Stimulated activated CD4-positive, alpha-beta T cell treated with anti-CD3 and anti-CD28 coated beads, Interleukin-12 subunit alpha, Interleukin-12 subunit beta, amount 100 ng/mL, for 4 hours (primary cell): ENCODE results near the gene YIPF6.
"Not testable (repeated sequence)": the region's sequence is repeated elsewhere in the genome, so short reads cannot be mapped to it uniquely, and the experiment has no call there.

Experiments
- DNase-seq: peaks from one replicate; pipeline ENCODE4 v3.0.0-alpha.2; 2020

The YIPF6 gene

DNA sequence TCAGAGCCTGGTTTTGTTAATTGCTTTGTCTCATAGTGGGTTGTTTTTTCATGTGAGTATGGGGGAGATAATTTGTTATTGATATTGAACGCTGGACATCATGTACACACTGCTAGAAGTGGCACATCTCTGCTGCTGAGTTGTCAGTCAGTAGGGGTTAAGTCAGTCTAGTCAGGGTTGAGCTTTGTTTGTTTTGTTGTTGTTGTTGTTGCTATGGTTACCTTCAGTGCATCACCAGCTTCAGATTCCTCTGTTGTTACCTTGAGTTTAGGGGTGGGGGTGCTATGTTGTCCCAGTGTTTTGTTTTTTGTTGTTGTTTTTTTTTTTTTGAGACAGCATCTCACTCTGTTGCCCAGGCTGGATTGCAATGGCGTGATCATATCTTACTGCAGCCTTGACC lies 9.9 kb downstream of the YIPF6 start:
- no peak for DNase-seq

DNA sequence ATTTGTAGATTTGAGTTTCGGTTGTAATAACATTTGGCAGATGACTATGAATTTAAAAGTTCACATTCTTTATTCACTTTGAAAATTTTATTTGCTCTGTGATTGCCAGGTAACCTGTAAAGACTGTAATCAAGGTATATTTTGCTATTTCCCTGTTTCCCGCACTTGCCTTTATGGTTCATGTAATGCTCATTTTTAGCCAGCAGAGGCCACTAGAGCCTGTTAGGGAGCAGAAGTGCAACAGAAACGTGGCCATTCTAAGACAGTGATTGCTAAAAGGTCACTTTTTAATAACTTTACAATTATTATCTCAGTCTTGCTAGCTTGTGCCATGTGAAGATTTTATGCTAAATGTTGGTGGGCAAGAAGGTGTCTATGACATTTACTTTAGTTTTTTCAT lies 12.4 kb downstream of the YIPF6 start:
- DNase-seq: no peak

DNA sequence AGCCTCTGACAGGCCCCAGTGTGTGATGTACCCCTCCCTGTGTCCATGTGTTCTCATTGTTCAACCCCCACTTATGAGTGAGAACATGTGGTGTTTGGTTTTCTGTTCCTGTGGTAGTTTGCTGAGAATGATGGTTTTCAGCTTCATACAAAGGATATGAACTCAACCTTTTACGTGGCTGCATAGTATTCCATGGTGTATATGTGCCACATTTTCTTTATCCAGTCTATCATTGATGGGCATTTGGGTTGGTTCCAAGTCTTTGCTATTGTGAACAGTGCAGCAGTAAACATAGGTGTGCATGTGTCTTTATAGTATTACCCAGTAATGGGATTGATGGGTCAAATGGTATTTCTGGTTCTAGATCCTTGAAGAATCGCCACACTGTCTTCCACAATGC lies 25.8 kb downstream of the YIPF6 start:
- DNase-seq: not testable (repeated sequence)

DNA sequence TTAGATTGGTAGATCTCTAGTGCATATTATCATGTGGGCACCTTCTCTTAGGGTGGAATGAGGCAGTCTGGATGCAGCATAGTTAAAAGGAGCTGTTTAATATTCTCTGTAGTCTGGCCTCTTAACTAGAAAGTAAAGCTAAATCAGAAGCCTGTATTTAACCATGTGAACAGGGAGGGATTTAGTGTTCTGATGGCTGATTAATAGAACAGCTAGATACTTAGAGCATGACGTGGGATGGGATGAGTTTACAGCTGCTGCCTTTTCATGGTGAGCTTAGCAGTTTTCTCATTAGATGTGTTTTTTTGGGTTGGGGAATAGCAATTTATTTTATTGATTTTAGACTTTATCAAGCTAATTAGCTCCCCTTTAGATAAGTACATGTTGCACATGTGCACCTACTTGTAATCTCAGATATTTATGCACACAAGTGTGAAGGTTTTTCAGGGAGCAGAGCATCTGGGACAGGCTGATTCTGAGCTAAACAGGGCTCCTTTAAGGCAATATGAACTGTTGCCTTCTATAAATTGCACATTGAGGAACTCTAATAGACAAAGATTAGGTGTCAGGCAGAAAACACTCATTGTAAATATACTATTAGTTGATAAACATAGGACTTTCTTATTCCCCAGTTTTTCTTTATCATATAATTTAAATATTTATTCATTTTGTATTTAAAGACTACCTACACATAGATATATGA lies 34.1 kb downstream of the YIPF6 start:
- no peak for DNase-seq

DNA sequence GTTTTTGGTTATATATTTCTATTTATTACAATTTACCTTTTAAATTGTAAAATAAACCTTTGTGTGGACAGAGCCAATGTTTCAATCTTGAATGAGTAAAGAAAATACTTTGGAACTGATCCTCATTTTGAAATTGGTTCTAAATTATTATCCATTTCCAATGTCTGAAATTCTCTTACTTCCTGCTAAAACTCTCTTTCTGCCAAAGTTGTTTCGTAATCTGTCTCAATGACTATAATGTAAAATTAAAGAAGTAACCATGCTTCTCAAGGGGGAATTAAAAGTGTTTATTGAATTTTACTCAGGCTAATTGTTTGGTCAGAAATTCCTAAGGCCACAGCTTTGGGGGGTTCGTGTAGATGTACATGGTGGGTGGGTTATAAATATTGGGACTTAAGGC lies 34.8 kb downstream of the YIPF6 start:
- DNase-seq: no peak

DNA sequence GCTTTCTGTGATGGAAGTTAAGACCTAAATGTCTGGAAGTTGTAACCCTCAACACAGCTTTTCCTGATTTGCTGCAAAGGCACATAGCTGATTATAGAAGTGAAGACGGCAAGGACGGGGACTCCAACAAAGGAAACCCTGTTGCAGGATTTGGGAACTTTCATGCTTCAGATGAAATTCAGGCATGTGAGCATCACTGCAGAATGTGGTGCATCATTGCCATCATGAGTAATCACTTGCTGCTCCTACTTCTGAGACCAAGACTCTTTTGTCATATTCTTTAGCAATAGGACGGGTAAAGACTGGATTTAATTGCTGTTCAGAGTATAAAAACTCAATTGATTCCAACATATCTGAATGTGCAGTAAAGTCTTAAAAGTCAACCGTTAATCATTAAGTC lies 35.8 kb downstream of the YIPF6 start:
- DNase-seq: no peak

DNA sequence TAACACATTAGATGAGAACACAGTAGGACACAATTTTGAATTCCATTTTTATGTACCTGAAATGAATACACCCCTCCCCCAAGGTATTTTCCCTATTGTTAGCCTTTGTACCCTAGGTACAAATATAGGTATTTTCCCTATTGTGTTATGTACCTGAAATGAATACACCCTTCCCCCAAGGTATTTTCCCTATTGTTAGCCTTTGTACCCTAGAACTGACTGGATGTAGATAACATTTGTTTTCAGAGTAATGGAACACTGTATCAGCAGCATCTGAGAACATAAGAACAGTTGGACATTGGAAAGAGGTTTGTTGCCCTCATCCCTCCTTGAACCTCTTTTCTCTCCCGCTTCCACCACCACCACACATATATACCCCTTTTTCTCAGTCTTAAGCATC lies 37.6 kb downstream of the YIPF6 start:
- DNase-seq: no peak

DNA sequence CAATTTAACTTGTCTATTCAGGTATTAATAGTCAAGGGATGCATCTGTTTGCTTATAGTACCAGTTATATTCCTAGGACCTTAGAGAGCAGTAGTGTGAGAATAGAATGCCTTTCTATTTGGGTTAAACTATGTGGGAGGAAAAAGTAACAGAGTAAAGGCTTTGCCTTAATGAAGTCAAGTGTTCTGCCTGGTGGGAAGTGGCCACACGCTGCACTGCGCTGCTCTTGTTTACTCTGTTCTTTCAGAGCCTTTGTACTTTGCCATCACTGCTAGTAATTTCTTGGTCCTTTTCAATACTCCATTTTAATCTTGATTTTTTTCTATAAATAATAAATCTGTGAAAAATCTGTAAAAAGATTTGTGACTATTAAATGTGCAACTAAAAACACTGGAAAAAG lies 38.0 kb downstream of the YIPF6 start:
- DNase-seq: no peak

DNA sequence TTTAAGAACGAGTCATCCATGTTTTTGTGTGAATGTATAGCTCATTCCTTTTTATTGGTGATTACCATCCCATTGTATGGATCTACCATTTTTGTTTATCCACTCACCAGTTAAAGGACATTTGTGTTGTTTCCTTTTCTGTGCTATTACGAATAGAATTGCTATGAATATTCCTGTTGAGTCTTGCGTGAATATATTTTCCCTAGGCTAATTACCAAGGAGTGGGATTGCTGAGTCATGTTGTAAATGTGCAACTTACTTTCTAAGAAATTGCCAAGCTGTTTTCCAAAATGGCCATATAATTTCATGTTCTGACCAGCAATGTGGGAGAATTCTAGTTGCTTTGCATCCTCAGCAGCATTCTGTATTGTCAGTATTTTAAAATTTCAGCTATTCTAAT lies 51.3 kb downstream of the YIPF6 start:
- no peak for DNase-seq

DNA sequence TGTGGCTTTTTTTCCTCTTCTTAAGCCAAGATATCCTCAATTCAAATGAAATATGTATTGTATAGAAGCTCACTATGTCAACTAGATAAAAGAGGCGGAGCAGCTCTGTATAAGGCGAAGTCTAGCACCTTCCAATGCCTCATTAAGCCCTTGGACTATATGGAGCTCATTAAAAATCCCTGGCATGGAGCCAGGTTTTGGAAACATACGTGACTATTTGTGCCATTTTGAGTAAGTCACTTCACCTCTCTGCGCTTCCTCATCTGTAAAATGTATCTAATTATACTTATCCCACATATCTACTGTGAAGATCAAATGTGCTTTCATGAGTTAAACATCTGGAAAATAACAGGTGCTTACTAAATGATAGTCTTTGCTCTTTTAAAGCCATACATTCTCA lies 57.2 kb downstream of the YIPF6 start:
- DNase-seq: no peak

DNA sequence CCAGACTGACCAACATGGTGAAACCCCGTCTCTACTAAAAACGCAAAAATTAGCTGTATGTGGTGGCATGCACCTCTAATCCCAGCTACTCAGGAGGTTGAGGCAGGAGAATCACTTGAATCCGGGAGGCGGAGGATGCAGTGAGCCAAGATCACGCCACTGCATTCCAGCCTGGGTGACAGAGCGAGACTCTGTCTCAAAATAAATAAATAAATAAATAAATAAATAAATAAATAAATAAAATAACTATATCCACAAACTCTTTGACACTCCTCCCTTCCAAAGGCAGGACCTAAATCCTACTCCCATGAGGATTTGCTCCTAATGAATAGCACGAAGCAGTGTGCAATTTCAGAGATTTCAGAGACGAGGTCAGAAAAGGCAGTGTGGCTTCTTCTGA lies 58.3 kb downstream of the YIPF6 start:
- DNase-seq: not testable (repeated sequence)

DNA sequence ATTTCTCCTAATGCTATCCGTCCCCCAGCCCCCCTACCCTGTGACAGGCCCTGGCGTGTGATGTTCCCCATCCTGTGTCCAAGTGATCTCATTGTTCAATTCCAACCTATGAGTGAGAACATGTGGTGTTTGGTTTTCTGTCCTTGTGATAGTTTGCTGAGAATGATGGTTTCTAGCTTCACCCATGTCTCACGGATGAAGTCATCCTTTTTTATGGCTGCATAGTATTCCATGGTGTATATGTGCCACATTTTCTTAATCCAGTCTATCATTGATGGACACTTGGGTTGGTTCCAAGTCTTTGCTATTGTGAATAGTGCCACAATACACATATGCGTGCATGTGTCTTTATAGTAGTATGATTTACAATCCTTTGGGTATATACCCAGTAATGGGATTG lies 61.1 kb downstream of the YIPF6 start:
- not testable (repeated sequence) for DNase-seq

DNA sequence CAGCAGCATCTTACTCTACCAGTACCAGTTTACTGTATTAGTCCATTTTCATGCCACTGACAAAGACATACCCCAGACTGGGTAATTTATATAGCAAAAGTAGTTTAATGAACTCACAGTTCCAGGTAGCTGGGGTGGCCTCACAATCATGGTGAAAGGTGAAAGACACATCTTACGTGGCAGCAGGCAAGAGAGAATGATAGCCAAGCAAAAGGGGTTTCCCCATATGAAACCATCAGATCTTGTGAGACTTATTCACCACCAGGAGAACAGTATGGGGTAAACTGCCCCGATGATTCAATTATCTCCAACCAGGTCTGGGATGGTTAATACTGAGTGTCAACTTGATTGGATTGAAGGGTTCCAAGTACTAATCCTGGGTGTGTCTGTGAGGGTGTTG lies 69.3 kb downstream of the YIPF6 start:
- no peak for DNase-seq

DNA sequence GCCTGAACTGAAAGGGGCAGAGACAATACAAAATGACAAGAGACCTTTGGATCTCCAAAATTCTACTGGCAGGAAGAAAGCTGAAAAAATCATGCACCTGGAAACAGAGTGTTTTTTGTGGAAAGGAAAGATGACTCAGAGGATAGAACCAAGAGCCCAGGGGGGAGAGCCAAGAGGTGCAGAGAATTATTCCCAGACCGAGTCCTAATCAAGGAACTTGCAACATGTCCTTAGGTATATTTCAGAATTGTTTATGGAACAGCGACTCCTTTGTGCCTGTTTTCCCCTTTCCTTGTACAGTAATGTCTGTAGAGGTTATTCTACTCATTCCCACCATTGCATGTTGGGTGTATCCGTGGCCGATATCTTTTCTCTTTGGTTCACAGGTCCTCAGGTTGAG lies 71.7 kb downstream of the YIPF6 start:
- DNase-seq: no peak

DNA sequence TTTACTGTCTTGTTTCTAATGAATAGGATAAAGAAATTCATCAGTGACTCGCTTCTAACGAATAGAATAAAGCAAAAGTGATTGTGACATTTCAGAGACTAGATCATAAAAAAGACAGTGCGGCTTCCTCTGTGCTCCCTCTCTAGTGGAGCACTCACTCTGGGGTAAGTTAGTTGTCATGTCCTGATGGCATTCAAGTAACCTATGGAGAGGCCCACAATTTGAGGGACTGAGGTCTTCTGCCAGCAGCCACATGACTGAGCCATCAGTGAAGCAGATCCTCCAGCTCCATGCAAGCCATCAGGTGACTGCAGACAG lies 72.4 kb downstream of the YIPF6 start:
- DNase-seq: no peak

DNA sequence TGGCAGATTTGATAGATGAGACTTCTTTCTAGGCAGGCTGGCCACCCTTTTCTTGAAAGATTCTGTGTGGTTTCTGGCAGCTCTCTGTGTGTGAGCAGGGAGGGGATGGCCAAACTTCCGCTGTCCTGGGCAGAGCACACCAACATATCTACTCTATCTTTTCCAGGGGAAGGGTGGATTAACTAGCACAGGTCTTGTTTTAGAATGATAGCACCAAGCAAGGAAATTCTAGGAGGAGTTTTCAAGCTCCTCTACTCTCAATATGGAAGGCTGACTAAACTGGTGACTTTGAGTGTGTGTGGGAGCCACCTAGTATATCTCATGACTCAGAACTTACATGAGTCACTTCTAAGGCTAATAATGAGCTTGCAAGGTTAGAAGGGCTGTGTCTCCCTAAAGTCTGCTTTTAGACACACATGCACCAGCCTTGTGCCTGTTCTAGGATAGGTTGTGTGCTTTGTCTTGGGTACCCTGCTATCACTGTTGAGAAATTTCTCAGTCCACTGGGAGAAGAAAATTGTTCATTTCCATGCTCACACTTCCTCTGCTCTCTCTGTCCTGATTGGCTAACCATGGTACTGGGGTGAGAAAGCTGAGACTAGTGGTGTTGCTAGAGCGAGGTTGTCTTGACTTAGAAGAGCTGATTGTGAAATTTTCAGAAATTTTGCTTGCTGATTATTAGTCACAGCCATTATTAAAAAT lies 72.9 kb downstream of the YIPF6 start:
- DNase-seq: no peak

DNA sequence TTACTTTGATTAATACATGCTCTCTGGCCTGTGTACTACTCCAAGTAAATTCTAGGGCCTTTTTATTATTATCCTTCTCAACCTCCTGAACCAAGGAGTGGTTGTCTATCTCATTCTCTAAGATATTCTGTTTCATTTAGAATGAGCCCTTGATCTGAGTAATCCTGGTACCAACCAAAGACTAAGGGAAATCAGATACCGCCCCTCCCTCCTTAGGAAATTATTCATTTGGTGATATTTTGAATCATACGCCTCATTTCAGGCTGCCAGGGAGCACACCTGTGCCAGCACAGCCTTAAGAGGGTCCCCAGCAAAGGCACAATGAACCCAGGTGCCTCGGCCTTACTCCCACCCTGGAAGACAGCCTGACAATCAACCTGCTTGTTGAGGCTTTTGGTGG lies 75.4 kb downstream of the YIPF6 start:
- no peak for DNase-seq

DNA sequence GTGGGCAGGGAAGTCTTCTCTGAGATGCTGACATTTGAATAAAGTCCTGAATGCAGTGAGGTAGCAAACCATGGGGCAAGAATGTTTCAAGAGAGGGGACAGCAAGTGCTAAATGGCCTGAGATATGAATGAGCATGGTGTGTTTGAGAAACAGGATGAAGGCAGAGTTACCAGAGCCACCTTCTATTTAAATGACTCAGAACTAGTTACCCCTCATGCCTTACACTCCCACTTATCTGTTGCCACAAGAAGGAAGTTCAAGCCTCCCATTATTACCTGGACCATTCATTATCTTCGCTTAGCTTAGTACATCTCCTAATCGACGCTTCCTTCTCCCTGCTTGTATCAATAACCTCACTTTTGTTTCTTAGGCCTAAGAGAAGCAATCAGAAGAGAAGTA lies 81.0 kb downstream of the YIPF6 start:
- DNase-seq: no peak

DNA sequence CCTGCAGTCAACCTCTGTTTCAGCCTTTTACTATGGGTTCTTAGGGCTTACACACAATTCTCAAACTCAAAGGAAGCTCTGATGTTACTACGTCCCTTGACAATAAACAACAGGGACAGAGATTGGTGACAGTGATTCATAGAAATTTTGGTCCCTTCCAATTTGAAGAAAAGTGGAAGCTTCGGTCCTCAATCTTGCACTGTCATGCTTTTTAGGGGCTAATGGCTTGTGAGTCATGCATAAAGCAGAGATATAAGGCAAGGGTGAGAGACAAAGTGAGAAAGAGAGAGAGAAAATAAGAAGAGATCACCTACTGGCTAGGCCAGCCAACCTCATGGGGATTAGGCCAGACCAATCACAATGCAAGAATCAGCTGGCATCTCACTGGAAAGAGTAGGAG lies 85.4 kb downstream of the YIPF6 start:
- no peak for DNase-seq
